HG02588 (cell line): Measurements from ENCODE around the gene UPK3B.
"Not testable (repeated sequence)": the region's sequence is repeated elsewhere in the genome, so short reads cannot be mapped to it uniquely, and the experiment has no call there.

Experiments
- ATAC-seq: cut with Tn5 transposase; IDR thresholded peaks from one replicate; pipeline ENCODE4 v1.9.1; 2021; ENCODE audit warnings: mild to moderate bottlenecking, moderate library complexity; ENCODE audit not compliant: unreplicated experiment

Gene UPK3B

DNA sequence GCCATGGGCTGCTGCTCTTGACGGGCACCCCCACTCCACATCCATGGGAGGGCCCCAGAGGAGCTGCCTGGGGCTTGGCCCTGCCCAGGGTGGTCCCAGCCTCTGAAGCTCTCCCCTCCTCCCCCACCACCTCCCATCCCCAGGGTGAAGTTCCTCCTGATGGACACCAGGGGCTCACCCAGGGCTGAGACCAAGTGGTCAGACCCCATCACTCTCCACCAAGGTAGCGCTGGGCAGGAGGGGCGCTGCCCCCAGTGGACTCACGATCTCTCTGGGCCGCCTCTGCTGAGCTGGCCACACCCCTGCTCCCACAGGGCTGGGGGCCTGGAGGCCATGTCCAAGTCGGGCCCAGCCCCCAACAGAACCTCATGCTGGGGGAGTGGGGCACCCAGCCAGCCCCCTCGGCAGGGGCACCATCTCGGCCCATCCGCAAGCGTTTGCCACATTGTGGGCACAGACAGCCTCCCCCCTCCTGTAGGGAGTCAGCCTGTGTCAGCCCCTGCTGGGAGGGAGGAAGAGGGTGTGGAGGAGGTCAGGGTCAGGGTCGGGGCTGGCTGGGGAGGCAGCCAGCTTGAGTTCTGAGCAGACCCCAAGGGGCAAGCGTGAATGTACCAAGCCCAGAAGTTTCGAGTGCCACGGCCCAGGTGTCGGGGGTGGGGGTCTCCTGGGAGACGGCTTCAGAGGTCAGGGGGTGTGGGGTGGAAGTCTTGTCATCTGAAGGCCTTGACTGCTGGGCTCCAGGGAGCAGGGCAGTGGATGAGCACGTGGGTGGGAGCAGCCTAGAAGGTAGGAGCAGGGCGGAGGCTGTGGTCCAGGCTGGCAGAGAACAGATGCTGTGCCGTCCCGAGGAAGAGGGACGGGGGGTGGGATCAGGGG is 2.8 kb downstream of the UPK3B start:
- no peak for ATAC-seq

- no peak for ATAC-seq
Measured at GRCh38 chr7:76513817-76514799, 3.8 kb downstream of the UPK3B start.

GRCh38 chr7:76514926-76515771 is 4.8 kb downstream of the UPK3B start:
- no peak for ATAC-seq

DNA sequence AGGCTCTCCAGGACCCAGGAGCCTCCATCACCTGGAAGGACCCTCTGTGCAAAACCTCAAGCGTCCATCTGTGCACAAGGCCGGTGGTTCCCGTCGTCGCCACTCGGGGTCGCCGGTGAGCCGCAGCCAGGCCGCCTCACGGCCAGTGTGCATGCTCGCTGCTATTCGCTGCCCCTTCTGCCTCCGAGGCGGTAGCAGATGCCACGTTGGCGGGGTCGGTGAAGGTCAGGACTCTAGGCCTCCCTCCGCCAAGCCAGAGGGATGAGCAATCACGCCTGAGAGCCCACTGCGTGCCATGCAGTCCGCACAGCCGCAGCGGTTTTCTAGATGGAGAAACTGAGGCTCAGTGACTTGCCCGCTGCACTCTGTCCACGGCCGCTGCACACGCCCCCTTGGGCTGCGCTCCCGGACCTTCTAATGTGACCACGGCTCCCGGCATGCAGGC is 5.7 kb downstream of the UPK3B start:
- no peak for ATAC-seq

GRCh38 chr7:76516932-76517331 is 6.6 kb downstream of the UPK3B start:
- ATAC-seq, result not testable (repeated sequence)

DNA sequence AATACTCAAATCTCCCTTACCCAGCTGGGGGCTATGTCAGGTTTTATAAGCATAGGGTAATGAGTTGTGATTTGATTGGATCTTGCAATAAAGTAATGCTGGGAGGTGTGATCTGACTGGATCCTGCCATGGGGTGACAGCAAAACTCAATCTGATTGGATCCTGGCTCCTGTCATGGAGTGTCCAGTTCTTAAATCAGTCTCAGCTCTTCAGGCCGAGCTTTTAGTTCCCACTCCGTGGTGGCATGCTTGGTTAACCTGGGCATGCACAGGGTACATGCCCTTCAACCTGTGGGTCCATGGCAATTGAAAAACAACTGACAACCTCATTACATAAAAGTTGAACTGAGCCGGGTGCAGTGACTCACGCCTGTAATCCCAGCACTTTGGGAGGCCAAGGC is 15.8 kb downstream of the UPK3B start:
- ATAC-seq, result not testable (repeated sequence)

DNA sequence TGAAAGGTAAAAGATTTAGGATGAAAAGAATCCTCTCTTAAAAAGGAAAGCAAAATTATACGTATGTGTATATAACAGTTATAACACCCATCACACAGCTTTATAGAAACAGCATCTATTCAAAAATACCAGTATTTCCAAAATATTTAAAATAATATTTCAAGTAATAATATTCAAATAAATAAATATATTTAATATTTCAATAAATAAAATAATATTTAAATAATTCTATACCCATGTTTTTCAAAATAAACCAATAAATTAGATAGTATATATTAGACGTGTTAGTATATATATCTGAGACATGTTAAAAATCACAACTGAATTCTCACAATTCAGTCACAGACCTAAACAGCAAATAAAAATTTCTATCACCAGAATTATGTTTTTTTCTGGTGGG is 21.3 kb downstream of the UPK3B start:
- not testable (repeated sequence) for ATAC-seq

GRCh38 chr7:76543197-76543596 is 32.8 kb downstream of the UPK3B start, which contains the start of gene SPDYE16:
Gene SPDYE16, minus strand, starts transcription at chr7:76543297. Its CDS starts 1,838 bp downstream, at chr7:76541459.
- not testable (repeated sequence) for ATAC-seq

DNA sequence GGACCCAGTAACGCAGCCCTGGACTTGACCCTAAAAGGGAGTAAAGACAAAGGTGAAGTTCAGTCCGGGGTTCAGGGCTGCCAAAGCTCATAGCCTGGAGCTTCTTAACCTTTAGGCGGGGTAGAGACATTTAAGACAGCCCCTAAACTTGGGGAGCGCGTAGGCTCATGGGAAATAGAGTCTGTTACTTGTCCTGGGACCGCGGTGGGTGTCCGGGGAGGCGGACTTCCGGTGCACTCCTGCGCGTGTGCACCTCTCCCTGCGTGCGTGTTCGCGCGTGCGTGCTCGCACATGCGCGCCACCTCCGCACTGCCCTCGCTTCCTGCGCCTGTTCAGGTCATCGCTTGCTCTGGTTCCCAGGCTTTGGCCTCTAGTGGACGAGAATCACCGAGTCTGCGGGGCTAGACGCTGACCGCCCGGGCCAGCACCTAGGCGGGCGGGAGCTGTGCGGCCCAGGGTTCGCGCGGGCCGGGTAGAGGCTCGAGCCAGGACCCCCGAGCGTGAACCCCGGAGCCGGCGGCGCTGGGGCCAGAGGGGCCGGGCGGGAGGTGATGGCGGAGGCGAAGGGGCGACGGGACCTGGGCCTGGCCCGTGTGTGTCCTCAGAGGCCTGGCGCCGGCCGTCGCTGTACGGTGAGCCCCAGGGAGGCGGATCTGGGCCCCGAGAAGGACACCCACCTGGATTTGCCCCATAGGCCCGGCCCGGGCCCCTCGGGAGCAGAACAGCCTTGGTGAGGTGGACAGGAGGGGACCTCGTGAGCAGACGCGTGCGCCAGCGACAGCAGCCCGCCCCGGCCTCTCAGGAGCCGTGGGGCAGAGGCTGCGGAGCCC is 38.9 kb downstream of the UPK3B start:
- ATAC-seq, result peak; percentile 100

DNA sequence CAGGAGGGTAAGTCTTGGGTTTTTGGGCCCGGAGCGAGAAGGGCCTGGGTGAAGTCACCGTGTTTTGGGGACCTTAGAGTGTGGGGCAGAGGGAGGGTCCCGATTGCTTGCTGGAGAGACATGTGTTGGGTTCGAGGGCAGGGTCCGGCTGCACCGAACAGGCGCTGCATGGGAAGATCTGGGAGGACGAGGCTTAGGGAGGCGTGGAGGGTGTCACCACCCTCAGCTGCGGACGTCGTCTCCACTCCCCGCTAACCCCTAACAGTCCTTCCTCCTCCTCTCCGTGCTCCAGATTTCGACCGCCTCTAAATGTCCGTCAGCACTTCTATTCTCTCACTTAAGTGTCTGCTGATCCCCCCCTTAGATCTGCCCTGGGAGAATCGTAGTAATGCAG is 39.5 kb downstream of the UPK3B start:
- ATAC-seq, result not testable (repeated sequence)

GRCh38 chr7:76551992-76552391 is 41.6 kb downstream of the UPK3B start:
- ATAC-seq, result not testable (repeated sequence)

- ATAC-seq, result not testable (repeated sequence)
Measured at GRCh38 chr7:76559685-76560084, 49.3 kb downstream of the UPK3B start.

DNA sequence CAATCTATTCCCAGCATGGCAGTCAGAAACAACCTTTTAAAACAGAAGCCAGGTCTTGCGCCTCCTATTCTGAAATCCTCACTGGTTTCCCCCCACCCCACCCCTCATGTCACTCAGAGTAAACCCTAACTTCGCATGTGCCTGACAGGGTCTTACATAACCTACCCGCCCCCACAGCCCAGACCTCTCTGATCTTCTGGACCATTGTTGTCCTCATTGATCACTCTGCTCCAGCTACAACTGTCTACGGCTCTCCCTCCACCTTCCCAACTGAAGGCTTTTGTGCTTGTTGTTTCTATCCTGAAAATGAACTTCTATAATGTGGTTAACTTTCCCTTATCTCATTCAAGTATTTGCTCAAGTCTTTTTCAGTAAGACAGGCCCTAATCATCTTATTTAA is 49.8 kb downstream of the UPK3B start:
- not testable (repeated sequence) for ATAC-seq

DNA sequence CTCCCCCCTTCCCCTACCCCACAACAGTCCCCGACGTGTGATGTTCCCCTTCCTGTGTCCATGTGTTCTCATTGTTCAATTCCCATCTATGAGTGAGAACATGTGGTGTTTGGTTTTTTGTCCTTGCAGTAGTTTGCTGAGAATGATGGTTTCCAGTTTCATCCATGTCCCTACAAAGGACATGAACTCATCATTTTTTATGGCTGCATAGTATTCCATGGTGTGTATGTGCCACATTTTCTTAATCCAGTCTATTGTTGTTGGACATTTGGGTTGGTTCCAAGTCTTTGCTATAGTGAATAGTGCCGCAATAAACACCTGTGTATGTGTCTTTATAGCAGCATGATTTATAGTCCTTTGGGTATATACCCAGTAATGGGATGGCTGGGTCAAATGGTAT is 51.0 kb downstream of the UPK3B start:
- not testable (repeated sequence) for ATAC-seq

GRCh38 chr7:76565001-76565400 is 54.6 kb downstream of the UPK3B start:
- not testable (repeated sequence) for ATAC-seq
